ENCODE results near the gene NDUFB11.
A peak's percentile ranks its signal among the peaks of the same experiment; 100 is the strongest.
"Not testable (repeated sequence)": the region's sequence is repeated elsewhere in the genome, so short reads cannot be mapped to it uniquely, and the experiment has no call there.

The NDUFB11 gene

GRCh38 chrX:47145395-47146120, 1.1 kb upstream of the NDUFB11 start:
- peak; percentile 55 for DNase-seq

GRCh38 chrX:47143894-47144625, 442 bp downstream of the NDUFB11 start:
- peak; percentile 35 for DNase-seq

GRCh38 chrX:47138171-47138570, 6.3 kb downstream of the NDUFB11 start:
- no peak for DNase-seq

GRCh38 chrX:47135650-47136049, 8.9 kb downstream of the NDUFB11 start:
- DNase-seq = not testable (repeated sequence)

- no peak for DNase-seq
Observed at GRCh38 chrX:47133493-47133892, 11.0 kb downstream of the NDUFB11 start.

GRCh38 chrX:47129899-47130358, 14.6 kb downstream of the NDUFB11 start:
- DNase-seq = no peak

GRCh38 chrX:47129157-47129898, 15.2 kb downstream of the NDUFB11 start:
- DNase-seq = peak; percentile 97

- not testable (repeated sequence) for DNase-seq
Observed at GRCh38 chrX:47124466-47124865, 20.0 kb downstream of the NDUFB11 start.

GRCh38 chrX:47116551-47117110, 27.9 kb downstream of the NDUFB11 start:
- DNase-seq = not testable (repeated sequence)

- no peak for DNase-seq
Observed at GRCh38 chrX:47112316-47112954, 32.1 kb downstream of the NDUFB11 start.

GRCh38 chrX:47110936-47111615, 33.4 kb downstream of the NDUFB11 start:
- DNase-seq = not testable (repeated sequence)

GRCh38 chrX:47101206-47101605, 43.3 kb downstream of the NDUFB11 start:
- DNase-seq = no peak

- DNase-seq = no peak
Observed at GRCh38 chrX:47098338-47099094, 46.0 kb downstream of the NDUFB11 start.

GRCh38 chrX:47097018-47097417, 47.5 kb downstream of the NDUFB11 start:
- DNase-seq = no peak

- no peak for DNase-seq
Observed at GRCh38 chrX:47093860-47094259, 50.6 kb downstream of the NDUFB11 start.

GRCh38 chrX:47093248-47093647, 51.3 kb downstream of the NDUFB11 start:
- DNase-seq = peak; percentile 43

Measured in NCI-H1694 treated with DMSO at 0.1 percent for 48 hours (cell line).